Activated T-helper 1 cell treated with anti-CD3 and anti-CD28 coated beads, Interleukin-2, amount 50 U/mL, for 16 hours (primary cell): ENCODE results near the gene MCM9.
A peak's percentile ranks its signal among the peaks of the same experiment; 100 is the strongest.

Experiments
- DNase-seq, 2 donors: peaks; one replicate each; pipeline ENCODE4 v3.0.0-alpha.2; 2020; ENCODE audit warnings: low read depth in 1 of 2, low spot score in 1 of 2

Gene MCM9

DNA sequence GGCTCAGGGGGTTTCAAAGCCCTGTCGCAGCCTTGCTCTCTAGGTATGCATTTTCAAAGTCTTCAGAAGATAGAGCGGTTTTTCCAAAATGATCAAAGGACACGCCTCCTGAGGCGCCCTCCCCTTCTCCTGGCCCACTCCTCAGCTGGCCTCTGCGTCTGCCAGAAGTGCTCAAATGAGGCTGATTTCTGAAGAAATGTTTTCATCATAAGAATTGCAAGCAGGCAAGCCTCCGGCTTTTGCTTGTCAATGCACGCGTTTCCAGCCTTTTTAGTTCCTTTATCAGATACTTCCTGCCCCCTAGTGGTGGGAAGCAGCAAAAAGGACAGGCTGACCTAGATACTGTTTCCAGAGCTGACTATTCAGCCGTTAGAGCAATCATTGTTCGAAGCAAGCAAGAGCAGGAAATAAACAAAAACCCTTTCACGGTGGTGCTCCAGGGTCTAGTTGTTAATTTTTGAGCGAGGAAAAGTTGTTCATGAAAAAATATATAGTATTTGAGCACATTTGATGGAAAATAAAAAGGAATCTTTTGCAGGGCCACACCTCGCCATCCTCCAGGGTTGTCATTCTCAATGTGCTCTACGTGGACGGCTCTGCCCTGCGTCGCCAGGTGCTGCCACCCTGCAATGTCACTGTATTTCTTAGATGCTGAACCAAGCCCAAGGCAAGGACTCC, 134.4 kb downstream of the MCM9 start:
- peak; percentile 50 to 57 for DNase-seq

DNA sequence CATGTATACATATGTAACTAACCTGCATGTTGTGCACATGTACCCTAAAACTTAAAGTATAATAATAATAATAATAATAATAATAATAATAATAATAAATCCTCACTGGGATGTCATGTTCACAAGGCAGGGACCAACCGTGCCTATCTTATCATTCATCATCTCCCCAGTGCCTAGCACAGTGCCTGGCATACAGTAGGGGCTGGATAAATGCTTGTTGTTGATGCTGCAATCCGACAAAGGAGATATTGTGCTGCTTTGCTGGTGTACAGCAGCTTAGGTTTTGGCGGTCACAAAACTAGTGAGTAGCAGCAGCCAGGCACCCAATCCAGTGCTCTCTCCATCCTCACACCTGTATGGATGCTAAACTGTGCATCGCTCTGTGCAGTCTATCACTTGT, 135.1 kb downstream of the MCM9 start:
- no peak for DNase-seq

DNA sequence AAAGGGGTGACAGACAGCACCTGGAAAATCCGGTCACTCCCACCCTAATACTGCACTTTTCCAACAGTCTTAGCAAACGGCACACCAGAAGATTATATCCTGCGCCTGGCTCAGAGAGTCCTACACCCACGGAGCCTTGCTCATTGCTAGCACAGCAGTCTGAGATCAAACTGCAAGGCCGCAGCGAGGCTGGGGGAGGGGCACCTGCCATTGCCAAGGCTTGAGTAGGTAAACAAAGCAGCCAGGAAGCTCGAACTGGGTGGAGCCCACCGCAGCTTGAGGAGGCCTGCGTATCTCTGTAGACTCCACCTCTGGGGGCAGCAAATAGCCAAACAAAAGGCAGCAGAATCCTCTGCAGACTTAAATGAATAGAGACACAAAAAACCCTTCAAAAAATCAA, 138.4 kb downstream of the MCM9 start:
- peak; percentile 34 to 78 for DNase-seq

DNA sequence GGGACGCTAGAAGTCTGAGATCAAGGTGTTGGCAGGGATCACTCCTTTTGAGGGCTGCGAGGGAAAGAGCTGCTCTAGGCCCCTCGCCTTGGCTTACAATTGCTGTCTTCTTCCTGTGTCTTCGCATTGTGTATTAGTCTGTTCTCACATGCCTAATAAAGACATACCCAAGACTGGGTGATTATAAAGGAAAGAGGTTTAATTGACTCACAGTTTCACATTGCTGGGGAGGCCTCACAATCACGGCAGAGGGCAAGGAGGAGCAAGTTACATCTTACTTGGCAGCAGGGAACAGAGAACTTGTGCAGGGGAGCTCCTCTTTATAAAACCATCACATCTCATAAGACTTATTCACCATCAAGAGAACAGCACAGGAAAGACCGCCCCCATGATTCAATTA, 143.5 kb downstream of the MCM9 start:
- no peak for DNase-seq

DNA sequence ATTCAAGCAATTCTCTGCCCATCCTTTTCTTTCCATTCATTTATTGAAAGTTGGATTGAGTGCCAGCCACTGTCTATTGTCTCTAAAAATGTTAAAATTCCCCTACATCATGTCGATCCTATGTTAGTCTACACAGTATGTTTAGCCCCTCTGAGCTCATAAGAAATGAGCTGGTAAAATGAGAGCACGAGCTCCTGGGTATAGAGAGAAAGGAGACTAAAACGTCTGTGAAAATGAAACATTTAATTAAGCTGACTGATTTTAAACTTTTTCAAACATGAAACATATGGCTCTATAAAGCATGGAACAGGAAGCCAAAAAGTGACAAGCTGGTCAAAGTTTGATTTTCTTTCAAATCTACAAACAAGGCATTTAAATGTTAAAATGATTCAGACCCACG, 145.0 kb downstream of the MCM9 start:
- DNase-seq = no peak

DNA sequence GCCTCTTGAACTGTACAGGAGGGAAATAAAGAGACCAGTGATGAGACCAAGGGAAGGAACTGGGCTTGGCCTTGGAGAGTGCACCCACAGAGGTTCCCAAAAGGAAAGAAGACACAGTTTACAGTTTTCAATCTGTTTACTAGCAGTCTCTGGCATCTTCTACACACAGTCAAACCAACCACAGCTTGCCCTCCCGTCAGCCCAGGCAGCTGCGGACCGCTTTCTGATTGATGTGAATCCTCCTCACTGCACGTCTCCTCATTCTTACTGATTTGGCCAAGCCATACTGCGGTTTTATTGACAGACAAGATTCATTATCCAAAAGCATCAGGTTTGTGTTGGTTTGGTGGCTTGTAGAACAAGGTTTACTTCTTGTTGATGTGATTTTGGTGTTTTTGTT, 145.5 kb downstream of the MCM9 start:
- no peak for DNase-seq

DNA sequence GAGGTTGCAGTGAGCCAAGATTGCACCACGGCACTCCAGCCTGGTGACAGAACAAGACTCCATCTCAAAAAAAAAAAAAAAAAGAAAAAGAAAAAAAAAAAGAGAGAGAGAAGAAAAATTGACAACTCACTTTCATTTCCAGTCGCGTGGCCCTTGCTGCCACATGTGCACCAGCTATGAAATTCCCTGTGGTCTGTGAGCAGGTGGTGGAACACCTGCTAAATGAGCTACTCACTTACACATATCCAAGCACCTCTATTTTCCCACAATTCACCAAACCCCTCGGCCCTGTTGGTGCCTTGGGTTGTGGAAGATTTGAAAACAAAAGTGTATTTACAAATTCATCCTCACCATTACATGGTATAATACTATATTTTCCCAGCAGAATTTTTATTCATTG, 146.3 kb downstream of the MCM9 start:
- DNase-seq = no peak

DNA sequence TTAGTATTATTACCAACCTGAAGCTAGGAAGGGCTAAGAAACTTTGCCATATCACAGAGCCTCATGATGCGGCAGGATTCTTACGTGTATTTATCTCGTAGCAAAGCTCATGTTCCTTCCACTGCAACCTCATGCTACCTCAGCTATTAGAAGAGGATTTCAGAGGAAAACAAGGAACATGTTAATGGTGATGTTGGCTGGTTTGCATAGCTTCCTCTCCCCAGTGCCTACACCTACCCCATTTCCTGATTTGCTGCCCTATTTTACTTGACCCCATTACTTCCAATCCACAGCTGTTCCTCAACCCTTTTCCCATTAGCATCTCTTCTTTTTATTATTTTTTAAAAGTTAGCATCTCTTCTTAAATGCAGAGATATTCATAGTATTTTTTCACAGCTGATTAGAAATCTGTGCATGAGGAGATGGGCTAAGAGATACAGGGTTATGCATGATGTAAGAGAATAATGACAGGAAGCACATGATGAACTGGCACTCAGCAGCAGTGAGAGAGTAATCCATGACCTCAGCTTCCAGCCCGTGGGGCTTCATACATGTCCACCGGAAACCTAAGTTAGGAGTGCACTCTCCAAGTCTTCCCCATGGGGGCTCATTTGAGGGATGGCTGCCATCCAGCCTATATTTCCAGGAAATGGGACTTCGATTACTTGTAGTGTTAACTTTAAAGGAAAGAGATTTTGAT, 147.1 kb downstream of the MCM9 start:
- DNase-seq = no peak

DNA sequence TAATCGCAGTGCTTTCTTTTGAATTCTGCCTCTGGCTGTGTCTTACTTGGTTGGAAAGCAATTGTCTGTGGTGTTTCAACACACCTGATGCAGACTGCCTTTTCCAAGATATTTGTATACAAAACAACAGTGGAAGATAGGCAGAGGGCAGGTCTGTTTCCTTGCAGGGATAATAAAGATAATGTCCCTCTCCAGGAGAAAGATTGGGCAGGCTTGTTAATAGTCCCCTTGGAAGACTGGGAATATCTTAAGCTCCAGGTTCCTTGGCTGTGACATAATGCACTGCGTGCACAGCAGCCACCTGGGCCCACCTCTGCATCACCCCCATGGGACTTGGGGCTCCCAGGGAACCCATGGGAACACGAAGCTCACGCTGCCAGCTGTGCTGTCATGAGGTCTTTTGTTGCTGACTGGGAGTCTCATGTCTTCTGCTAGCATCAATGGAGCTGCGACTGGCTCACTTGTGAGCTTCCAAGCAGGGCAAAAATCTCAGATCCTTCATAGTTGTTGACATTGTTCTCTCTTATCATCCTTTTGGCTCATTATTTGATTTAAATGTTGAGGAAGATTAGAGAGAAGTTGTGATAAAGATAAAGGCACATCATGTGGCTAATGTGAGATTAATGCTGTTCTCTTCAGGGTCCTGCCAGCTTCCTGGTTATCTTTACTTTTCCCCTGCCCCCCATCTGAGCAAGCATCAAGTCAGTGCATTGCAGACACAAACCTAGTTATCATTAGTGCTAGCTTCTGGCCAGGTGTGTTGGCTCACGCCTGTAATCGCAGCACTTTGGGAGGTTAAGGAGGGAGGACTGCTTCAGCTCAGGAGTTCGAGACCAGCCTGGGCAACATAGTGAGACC, 148.1 kb downstream of the MCM9 start:
- DNase-seq = no peak

DNA sequence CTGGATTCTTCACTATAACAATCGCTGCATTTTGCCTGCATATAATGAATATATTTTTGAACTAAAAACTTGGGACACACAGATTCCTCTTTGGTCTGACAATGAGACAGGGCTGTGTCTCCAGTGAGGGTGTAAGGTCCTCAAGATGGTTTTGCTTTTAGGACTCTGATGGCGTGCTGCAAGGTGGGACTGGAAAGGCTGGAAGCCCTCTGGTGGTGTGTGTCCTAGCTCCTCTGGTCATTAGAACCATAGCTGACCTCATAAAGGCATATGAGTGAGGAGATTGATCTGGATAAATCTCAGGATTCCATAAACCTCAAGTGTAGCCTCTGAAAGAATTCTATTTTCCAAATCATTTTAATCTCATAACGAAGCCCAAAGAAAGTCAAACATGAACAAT, 149.4 kb downstream of the MCM9 start:
- no peak for DNase-seq

DNA sequence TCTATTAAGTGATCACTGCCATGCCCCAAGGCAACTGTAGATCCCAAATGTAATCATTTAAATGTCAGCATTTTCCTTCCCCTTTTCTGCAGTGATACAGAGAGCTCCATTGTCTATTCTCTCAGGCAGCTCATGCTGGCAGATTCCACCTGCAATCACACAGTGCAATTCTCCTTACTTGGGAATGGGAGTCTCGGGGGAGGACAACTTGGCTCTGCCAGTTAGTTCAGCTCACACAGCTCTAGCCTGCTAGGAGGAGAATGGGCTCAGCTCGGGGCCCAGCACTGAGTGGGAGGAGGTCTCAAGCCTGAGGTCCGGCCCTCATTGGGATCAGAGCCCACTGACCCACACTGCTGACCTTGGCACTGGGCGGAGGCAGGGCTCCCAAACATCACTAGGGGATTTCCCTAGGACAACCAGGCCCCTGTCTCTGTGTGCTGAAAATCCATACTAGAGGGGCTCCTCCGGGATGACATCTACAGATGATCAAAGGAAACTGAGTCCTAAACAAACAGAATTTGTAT, 150.3 kb downstream of the MCM9 start:
- no peak for DNase-seq

DNA sequence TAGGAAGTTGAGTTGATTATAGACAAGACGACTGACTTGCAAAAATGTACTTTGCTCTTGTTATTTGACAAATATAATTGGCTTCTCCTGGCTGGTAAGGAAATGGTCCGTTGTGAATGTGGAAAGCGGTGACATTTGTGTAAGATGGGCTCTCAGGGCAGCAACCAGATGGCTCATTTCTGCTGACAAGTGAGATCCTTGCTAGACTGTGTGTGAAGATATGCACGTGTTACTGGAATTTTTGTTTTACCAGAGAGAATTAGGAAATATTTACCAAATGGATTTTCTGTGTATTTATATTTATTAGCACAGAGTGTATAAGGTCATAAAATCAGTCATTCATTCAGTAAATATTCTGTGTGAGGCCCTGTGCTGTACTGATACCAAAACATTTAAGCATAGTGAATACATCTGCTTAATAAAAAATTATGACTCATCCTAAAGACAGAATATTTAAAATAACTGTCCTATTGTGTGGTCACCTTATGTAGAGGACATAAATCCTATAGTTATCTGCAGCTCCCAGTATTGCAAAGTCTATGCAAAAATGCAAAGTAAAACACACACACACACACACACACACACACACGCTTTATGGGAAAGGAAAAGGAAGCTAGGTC, 150.9 kb downstream of the MCM9 start:
- DNase-seq = no peak

DNA sequence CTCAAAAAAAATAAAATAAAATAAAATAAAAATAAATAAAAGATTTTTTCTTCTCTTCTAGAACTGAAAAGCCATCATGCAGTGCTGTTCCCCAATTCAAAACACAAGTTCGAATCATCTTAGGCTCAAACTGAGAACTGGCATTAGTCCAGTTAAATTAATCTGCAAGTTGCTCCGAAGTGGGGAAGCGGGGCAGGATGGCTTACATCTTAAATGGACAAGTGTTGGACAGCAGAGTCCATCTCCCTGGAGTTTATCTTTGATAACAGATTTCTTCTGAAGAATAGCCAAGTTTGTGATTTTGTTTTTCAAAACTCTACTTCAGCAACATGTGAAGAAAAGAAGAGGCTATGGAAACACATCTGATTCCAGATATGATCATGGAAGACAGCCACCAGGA, 152.3 kb downstream of the MCM9 start:
- no peak for DNase-seq

DNA sequence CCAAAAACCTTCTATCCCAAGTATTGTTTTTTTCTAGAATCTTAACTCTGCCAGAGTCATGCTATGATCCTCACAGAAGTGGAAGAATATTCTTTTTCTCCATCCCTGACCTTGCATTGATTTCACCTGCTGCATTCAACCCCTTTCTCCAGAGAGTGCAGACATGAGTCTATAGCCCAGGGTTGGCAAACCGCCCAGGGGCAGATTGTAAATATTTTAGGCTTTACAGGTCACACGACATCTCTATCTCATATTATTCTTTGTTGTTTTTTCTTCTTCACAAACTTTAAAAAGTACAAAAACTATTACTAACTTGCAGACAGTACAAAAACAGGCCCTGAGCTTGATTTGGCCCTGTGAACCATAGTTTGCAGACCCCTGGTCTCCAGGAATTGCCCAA, 153.1 kb downstream of the MCM9 start:
- no peak for DNase-seq

DNA sequence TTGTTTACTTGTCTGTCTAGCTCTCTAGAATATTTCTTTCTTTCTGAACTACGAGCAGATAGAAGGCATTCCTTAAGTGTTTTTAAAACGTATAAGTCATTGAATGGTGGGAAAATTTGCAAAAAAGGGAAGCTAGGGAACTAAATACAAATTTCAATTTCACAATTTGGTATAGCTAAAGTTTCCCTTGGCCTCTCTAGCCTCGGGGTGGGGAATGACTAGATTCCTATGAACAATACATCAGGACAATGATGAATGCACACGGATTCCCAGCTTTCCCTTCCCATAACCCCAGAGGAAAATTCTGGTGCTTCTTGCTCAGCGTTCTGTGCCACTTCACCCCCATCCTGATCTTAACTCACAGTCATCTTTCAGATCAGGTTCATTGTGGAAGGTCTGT, 154.3 kb downstream of the MCM9 start:
- no peak for DNase-seq

DNA sequence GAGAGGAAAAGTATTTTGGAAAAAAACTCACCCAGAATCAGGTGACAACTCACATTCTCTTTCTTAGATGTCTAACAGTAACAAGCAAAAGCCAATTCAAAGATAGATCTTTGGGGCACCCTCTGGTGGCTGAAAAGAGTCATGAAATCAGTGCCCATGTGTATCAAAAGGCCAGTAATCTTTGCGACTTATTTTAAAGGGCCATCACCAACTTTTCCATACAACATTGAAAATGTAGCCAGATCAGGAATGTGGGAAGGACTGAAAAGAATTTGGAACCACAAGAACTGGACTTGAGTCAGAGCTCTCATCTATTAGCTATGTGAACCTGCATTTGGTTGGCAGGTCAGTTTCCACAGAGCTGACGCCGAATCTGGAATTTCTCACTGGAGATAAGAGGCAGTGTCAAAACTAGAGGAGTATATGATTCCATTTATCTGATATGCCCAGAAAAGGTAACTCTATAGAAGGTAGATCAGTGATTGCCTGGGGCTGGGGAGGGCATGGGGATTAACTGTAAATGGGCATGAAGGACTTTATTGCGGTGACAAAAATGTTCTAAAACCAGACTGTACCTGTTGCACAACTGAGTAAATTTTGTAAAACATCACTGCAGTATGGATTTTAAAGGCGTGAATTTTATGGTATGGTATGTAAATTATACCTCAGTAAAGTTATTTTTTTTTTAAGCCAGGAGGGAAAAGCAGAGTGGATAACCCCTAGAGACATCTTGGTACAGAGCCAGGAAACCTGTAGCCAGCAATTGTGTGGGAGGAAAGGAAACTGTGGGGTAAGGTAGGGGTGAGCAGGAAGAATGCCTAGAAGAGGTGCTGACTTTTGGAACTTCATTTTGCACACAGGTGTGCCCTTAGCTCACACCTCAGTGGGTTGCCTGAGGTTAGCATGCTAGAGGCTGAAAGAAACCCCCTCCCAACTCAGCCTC, 158.1 kb downstream of the MCM9 start:
- DNase-seq = peak; percentile 20 to 35

DNA sequence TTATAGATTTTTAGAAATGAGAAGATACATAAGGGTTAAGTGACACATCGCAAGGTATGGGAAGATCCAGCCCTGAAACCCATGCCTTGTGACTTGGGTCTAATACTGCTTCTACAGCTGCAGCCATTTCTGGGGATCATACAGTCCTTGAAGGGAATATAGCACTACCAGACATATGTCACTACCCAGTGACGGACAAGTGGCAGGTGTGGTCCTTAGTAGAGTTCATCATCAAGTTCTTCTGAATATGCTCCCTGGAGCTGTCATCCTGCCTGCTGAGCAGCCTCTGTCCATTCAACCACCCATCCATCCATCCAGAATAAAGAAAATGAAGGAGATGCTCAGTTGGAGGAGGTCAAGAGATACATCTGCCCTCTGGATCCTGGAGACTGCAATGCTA, 159.6 kb downstream of the MCM9 start:
- no peak for DNase-seq

DNA sequence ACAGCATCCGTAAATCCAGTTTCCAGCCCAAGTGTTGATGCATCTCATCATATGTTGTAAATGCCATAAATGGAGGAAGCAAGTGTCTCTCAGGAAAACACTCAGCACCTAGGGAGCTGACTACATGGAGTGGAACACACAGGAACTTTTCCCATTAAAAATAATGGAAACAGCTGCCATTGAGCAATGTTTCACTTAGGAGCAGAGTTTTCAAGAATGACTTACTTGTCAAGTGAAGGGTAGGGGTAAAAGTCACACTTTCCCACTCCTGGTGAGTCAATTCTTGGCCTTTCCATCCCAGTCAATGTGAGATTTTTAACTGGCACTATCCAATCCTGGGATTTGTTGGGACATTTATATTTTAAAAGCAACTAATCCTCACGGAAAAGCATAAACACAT, 160.4 kb downstream of the MCM9 start:
- DNase-seq = no peak

DNA sequence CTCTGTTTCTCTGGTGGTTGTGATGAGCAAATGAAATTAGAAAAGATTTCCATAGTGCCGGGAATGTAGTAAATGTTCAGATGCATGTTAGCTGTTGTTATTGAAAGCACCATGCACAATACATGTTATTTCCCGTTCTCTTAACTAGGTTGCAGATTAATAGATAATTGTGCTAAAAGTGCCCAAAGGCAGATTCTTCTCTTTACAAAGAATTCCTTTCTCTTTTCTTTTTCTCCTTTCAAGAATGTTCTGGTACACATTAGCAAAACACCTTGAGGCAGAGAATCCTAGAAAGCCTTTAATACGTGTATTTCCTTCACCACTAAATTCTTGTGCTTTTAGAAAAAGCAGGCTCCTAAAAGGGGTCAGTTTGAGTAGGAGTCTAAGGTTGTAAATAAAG, 162.1 kb downstream of the MCM9 start:
- DNase-seq = no peak

DNA sequence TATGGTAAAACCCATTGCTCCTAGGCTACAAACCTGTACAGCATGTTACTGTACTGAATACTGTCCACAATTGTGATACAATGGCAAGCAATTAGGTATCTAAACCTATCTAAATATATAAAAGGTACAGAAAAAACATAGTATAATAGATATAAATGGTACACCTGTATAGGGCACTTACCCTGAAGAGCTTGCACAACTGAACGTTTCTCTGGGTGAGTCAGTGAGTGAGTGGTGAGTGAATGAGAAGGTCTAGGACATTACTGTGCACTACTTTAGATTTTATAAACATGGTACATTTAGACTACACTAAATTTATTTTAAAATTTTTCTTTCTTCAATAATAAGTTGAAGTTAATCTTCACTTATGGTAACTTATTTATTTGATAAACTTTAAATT, 163.7 kb downstream of the MCM9 start:
- DNase-seq = no peak
